GM12872 (cell line): Measurements from ENCODE around the gene KRT23.

Experiments
- CTCF ChIP-seq: IDR thresholded peaks from 3 replicates; pipeline ENCODE4 v1.5.1; 2011; ENCODE audit warnings: low read depth, mild to moderate bottlenecking, low read length, moderate library complexity; ENCODE audit not compliant: insufficient read depth

Gene KRT23

GRCh38 chr17:40909351-40909750 is 28.1 kb downstream of the KRT23 start:
- peak; percentile 70 for TF ChIP-seq CTCF

GRCh38 chr17:40906613-40907012 is 30.8 kb downstream of the KRT23 start:
- no peak for TF ChIP-seq CTCF

- TF ChIP-seq CTCF: no peak
These were observed 32.1 kb downstream of the KRT23 start for GRCh38 chr17:40905370-40905769.

- TF ChIP-seq CTCF: no peak
These were observed 34.2 kb downstream of the KRT23 start for GRCh38 chr17:40903129-40903847.

GRCh38 chr17:40902498-40902897 is 34.9 kb downstream of the KRT23 start:
- no peak for TF ChIP-seq CTCF

- TF ChIP-seq CTCF: no peak
These were observed 35.4 kb downstream of the KRT23 start for GRCh38 chr17:40901981-40902474.

- TF ChIP-seq CTCF: no peak
These were observed 36.6 kb downstream of the KRT23 start for GRCh38 chr17:40900809-40901356.
